GM21717 (cell line): ENCODE results near the gene DLEC1.
"Not testable (repeated sequence)": the region's sequence is repeated elsewhere in the genome, so short reads cannot be mapped to it uniquely, and the experiment has no call there.

Experiments used
- ATAC-seq: cut with Tn5 transposase; IDR thresholded peaks from one replicate; pipeline ENCODE4 v1.9.1; 2021; ENCODE audit warnings: mild to moderate bottlenecking, moderate library complexity; ENCODE audit not compliant: unreplicated experiment

DLEC1 gene

GRCh38 chr3:38135621-38136277 lies 96.7 kb downstream of the DLEC1 start:
- not testable (repeated sequence) for ATAC-seq

DNA sequence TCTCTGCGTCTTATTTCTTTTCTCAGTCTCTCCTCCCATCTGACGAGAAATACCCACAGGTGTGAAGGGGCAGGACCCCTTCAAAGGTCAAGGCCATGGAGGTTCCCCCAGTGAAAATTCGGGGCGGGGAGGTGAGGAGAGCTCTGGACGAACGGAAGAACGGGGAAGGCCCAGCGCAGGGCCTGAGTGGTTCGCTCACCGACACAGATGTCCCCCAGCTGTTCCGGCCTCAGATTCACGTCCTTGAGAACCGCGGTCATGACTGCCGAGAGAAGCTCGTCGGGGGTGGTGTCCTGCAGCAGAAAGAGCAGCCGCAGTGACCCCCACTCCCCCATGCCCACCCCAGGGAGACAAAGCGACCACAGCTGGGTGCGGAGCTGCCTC lies 97.4 kb downstream of the DLEC1 start:
- no peak for ATAC-seq

DNA sequence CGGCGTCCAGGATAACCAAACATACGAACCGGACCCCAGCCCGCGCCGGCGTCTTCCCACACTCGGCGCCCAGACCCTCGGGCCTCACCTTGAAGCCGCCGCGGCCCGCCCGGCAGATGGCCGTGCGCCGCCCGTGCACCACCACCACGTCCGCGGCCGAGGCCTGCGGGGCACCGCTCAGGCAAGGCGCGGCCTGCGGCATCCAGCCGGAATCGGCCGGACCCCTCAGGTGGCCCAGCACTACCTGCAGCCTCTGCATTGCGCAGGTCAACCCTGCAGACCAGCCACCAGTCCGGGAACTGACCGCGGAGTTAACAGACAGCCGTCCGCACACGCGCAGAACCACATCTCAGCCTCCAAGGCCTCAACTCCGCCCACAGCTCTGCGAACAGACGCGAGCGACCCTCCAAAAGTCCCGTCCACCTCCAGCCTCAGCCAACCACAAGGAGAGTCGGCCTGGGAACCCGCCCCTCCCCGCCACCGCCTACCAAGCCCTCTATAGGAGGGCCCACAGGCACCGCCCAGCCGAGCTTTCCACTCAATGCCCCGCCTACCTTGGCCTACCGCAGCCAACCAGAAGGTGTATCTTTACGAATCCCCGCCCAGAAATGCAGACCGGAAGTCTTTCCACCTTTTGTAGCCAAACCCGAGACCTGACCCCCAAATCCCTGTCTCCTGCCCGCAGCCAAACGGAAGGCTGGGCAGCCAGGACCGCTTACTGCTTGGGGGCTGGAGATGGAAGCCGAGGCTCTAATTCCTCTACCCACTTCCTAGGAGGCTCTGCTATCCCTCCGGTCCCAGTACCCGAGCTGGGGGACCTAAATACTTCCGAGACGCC lies 98.0 kb downstream of the DLEC1 start, which contains the start of gene ACAA1:
TSS of gene ACAA1 (minus strand) at position 351 of the 838 bp plus-strand sequence. CDS start at position 259, 92 bp downstream.
- peak; percentile 88 for ATAC-seq

DNA sequence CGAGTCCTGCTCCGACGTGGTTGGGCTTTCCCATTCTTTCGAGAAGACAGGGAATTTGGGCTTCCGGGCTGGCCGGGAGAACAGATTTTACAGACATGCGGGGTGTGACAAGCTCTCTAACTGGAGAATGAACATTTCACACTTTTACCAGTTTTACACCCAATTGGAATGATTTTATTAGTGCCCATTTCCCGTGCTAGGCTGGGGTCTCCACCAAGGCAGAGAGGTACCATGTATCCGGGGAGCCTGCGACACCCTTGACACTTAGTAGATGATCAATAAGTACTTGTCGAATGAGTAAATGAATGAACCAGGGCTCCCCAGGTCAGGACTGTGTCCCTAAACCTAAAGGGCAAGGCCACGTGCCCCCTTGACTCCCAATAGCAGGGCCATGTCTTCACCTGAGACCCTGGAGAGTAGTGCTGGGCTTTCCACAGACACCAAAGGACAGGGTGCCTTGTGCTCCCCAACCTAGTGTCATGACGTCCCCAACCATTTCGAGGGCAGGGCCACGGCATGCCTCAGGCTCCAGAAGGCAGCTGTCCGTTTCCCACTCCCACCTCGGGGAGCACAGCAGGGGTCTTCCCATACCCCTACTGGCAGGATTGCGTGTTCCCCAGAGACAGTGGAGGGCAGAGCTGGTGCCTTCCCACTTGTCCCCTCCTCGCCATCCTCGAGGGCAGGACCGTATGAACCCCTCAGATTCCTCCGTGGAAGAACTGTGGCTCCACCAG lies 98.8 kb downstream of the DLEC1 start:
- ATAC-seq, result no peak

DNA sequence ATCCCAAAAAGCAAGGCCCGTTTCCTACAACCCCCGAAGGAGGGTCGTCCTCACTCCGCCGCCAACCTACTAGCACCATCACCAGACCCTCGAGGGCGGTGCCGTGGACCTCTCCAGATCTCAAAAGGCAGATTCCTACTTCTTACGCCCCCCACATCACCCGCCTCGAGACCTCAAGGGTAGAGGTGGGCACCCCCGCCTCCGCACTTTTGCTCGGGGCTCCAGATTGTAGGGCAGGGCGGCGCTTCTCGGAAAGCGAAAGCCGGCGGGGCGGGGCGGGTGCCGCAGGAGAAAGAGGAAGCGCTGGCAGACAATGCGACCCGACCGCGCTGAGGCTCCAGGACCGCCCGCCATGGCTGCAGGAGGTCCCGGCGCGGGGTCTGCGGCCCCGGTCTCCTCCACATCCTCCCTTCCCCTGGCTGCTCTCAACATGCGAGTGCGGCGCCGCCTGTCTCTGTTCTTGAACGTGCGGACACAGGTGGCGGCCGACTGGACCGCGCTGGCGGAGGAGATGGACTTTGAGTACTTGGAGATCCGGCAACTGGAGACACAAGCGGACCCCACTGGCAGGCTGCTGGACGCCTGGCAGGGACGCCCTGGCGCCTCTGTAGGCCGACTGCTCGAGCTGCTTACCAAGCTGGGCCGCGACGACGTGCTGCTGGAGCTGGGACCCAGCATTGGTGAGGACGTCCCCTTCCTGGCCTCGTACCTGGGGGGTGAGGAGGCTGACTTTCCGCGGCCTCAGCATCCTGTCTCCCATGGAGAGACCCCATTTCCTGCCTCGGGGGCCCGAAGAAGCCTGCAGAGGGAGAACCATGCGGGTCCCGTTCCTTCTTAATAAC lies 99.6 kb downstream of the DLEC1 start, which contains the start of gene MYD88:
TSS of gene MYD88 (plus strand) at position 313 of the 842 bp plus-strand sequence. CDS start at position 353, 40 bp downstream.
- peak; percentile 42 for ATAC-seq

- no peak for ATAC-seq
Observed at GRCh38 chr3:38139191-38139590, 100.2 kb downstream of the DLEC1 start.

DNA sequence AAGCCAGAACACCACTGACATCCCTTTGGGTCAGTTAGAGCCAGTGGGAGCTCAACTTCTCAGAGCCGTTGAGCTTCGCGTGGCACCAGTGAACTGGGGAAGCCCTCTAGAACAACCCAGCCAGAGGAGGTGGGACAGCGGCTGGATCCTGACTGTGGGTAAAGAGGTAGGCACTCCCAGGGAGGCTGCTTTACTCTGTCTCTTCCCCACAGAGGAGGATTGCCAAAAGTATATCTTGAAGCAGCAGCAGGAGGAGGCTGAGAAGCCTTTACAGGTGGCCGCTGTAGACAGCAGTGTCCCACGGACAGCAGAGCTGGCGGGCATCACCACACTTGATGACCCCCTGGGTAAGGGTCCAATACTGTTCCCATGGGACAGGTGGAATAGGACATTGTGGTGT lies 100.6 kb downstream of the DLEC1 start:
- no peak for ATAC-seq

GRCh38 chr3:38140326-38141172 lies 101.5 kb downstream of the DLEC1 start:
- ATAC-seq, result no peak

GRCh38 chr3:38141173-38141951 lies 102.4 kb downstream of the DLEC1 start:
- ATAC-seq, result no peak

GRCh38 chr3:38141952-38142273 lies 102.9 kb downstream of the DLEC1 start:
- ATAC-seq, result no peak

DNA sequence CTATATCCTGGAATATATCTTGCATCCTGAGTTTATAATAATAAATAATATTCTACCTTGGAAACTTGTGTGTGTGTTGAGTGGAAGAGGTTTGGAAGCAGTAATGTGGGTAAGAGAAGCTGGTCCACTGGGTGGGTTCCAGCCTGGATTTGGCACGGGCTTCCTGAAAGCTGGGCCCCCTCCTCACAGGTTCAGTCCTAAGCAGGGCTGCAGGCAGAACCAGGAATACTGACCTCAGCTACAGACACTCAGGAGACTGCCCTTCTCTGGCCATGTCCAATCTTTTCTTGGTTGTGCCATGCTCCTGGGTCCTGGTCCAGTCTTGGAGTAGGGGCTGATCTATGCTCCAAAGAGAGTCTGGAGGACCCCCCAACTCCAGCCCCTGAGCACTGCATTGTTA lies 104.0 kb downstream of the DLEC1 start:
- ATAC-seq, result no peak

DNA sequence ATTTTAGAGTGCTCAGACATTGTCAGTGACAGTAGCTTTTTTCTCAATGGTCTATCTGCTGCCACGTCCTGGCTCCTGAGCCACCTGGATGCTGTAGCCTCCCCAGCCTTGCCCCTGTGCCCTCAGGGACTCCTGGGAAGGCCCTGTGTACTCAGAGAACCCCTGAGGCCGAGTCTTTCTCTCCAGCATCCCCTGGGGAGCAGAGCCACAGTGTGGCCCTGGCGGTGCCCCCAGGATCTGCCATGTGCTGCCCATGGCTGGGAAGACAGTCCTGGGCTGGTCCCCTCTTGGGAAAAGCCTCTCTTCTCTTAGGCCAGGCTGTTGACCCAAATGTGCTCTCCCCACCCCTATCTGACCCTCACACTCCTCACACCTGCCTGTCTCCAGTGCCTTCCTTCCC lies 104.5 kb downstream of the DLEC1 start:
- no peak for ATAC-seq

- no peak for ATAC-seq
Observed at GRCh38 chr3:38146504-38146903, 107.5 kb downstream of the DLEC1 start.

- no peak for ATAC-seq
Observed at GRCh38 chr3:38147421-38147820, 108.4 kb downstream of the DLEC1 start.

DNA sequence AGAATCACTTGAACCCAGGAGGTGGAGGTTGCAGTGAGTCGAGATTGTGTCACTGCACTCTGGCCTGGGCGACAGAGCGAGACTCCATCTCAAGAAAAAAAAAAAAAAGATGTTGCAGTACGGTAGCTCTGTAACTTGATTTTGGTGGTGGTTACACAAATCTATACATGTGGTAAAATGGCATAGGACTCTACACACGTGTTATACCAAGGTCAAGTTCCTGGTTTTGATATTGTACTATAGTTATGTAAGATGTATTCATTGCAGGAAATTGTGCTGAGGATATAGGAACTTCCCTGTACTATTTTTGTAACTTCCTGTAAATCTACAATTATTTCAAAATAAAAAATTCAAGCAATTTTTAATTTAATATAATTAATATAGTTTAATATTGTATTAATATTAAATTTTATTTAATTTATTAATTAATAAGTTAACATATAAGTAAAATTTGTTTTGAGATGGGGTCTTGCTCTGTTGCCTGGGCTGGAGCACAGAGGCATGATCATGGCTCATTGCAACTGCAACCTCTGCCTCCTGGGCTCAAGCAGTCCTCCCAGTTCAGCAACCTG lies 109.4 kb downstream of the DLEC1 start:
- ATAC-seq, result no peak

GRCh38 chr3:38149708-38150107 lies 110.7 kb downstream of the DLEC1 start:
- no peak for ATAC-seq

GRCh38 chr3:38150780-38151528 lies 111.9 kb downstream of the DLEC1 start:
- ATAC-seq, result no peak

- no peak for ATAC-seq
Observed at GRCh38 chr3:38151667-38152265, 112.8 kb downstream of the DLEC1 start.
